Hepatocyte (in vitro differentiated cells): ENCODE measurements around the gene TGM4. TPM values are rescaled to one million over a fixed set of nuclear protein-coding genes. Genes with fewer than 3 reads are reported as not detected.

Experiments used
- DNase-seq: peaks from one replicate; pipeline ENCODE4 v3.0.0-alpha.2; 2016; ENCODE audit warnings: low spot score
- H2AFZ ChIP-seq: fragments of 200-600 bp; sonication (generic); 2 replicates; pipeline ENCODE4 v1.6.0; 2016; ENCODE audit warnings: antibody characterized with exemption, mild to moderate bottlenecking
- H3K27ac ChIP-seq: fragments of 200-600 bp; sonication (generic); 2 replicates; pipeline ENCODE4 v1.5.1; 2016; ENCODE audit warnings: mild to moderate bottlenecking
- H3K27me3 ChIP-seq: fragments of 200-600 bp; sonication (generic); 2 replicates; pipeline ENCODE4 v1.6.1; 2016
- H3K36me3 ChIP-seq: fragments of 200-600 bp; sonication (generic); replicated peaks from 2 replicates; pipeline ENCODE4 v1.5.1; 2016; ENCODE audit warnings: low read depth; ENCODE audit not compliant: insufficient read depth
- H3K4me1 ChIP-seq: fragments of 200-600 bp; sonication (generic); 2 replicates; pipeline ENCODE4 v1.5.1; 2016; ENCODE audit warnings: mild to moderate bottlenecking, moderate library complexity; ENCODE audit not compliant: insufficient read depth
- H3K4me2 ChIP-seq: fragments of 200-600 bp; sonication (generic); 2 replicates; pipeline ENCODE4 v1.6.0; 2016
- H3K4me3 ChIP-seq: fragments of 200-600 bp; sonication (generic); 2 replicates; pipeline ENCODE4 v1.5.1; 2016; ENCODE audit warnings: mild to moderate bottlenecking
- H3K79me2 ChIP-seq: fragments of 200-600 bp; sonication (generic); 2 replicates; pipeline ENCODE4 v1.6.0; 2017; ENCODE audit warnings: mild to moderate bottlenecking
- H3K9me2 ChIP-seq: fragments of 200-600 bp; sonication (generic); replicated peaks from 2 replicates; pipeline ENCODE4 v1.6.0; 2017; ENCODE audit warnings: mild to moderate bottlenecking; ENCODE audit not compliant: insufficient read depth
- H3K9me3 ChIP-seq: fragments of 200-600 bp; sonication (generic); 2 replicates; pipeline ENCODE4 v1.5.1; 2016; ENCODE audit warnings: low read depth, mild to moderate bottlenecking
- H4K20me1 ChIP-seq: fragments of 200-600 bp; sonication (generic); 2 replicates; pipeline ENCODE4 v1.6.0; 2016; ENCODE audit warnings: mild to moderate bottlenecking; ENCODE audit not compliant: insufficient read depth, poor library complexity, severe bottlenecking
- CTCF ChIP-seq: fragments of 200-600 bp; sonication (generic); IDR thresholded peaks from 2 replicates; pipeline ENCODE4 v1.5.1; 2016; ENCODE audit warnings: antibody characterized with exemption, mild to moderate bottlenecking; ENCODE audit not compliant: poor library complexity
- EZH2 ChIP-seq: fragments of 200-600 bp; sonication (generic); IDR thresholded peaks from 2 replicates; pipeline ENCODE4 v1.6.1; 2016; ENCODE audit warnings: antibody characterized with exemption, mild to moderate bottlenecking, borderline replicate concordance
- EZH2phosphoT487 ChIP-seq: fragments of 200-600 bp; sonication (generic); IDR thresholded peaks from one replicate; pipeline ENCODE4 v1.6.1; 2018; ENCODE audit warnings: antibody characterized with exemption, mild to moderate bottlenecking, low read depth, moderate library complexity; ENCODE audit not compliant: unreplicated experiment, severe bottlenecking
- WGBS: methylation state at CpG from one replicate; pipeline ENCODE4 v1.1.6; 2016; ENCODE audit warnings: low lambda C conversion rate; ENCODE audit errors: missing lambda C conversion rate; 5-methylcytosine and 5-hydroxymethylcytosine counted together
- polyA plus RNA-seq: library from polyadenylated mRNA; unstranded; fragments of >200 nt; fragmentation: Nextera tagmentation; extraction: Ambion mirVana; gene quantifications from 2 replicates; pipeline ENCODE4 v1.2.1, GENCODE V29; 2016
- total RNA-seq: library from RNA; depleted of rRNA; stranded (reverse); fragments of >200 nt; gene quantifications from 2 replicates; pipeline ENCODE4 v1.2.3, GENCODE V29; 2014

TGM4 gene
- total and polyA plus RNA-seq, 2 experiments from 2014 or later = 0.43 TPM; not detected in 1

DNA sequence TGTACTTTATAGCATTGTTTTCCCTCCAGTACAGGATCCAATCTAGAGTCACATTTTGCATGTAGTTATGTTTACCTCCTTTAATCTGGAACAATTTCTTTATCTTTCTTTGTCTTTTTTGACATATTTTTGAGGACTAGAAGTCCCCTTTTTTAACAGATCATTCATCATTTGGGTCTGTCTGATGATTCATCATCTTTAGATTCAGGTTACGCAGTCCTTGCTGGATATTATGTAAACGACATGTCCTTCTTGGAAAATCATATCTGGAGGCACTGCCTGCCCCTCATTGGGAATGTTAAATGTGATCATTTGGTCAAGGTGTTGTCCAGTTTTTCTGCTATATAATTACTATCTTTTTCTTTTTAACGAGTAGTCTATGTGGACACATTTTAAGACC is 18.3 kb downstream of the TGM4 start:
- H3K9me2 ChIP-seq = no peaks in the 10 kb centered on the region
- H3K27ac ChIP-seq = no peak overlapping the region
- H4K20me1 ChIP-seq = no peaks in the 10 kb centered on the region
- H3K36me3 ChIP-seq = no peaks in the 10 kb centered on the region
- TF ChIP-seq EZH2phosphoT487 (no peak), EZH2 (no peak), CTCF (no peak)
- H2AFZ ChIP-seq = no peak overlapping the region
- 83% methylated on average over 3 of the region's 3 CpGs for WGBS
- no peak overlapping the region for H3K4me3 ChIP-seq
- no peak overlapping the region for H3K4me2 ChIP-seq
- no peaks in the 10 kb centered on the region for H3K79me2 ChIP-seq
- no peaks in the 10 kb centered on the region for H3K9me3 ChIP-seq
- H3K27me3 ChIP-seq = no peaks in the 10 kb centered on the region
- DNase-seq = no peak
- no peaks in the 10 kb centered on the region for H3K4me1 ChIP-seq

DNA sequence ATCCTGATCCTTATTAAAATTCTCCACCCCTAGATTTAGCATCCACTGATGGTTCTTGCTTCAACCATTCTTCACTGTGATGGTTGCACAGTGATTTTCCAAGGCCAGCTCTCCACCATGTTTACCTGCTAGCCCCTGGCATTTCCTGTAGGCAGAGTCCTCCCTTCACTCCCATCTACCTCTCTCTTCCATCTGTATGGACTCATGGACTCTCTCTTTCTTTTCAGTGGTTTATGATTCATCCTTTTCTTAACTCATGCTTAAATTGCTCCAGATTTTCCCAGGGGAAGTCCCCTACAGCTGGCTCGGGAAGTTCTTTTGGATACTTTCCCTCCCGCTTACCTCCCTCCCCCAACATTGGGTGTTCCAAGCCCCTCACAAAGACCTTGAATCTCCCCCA is 18.7 kb downstream of the TGM4 start:
- Histone ChIP-seq H3K4me1 (no peaks in the 10 kb centered on the region), H3K4me2 (no peak overlapping the region), H2AFZ (no peak overlapping the region), H3K9me3 (no peaks in the 10 kb centered on the region), H3K27me3 (no peaks in the 10 kb centered on the region), H3K79me2 (no peaks in the 10 kb centered on the region), H3K27ac (no peak overlapping the region), H3K4me3 (no peak overlapping the region), H3K9me2 (no peaks in the 10 kb centered on the region), H3K36me3 (no peaks in the 10 kb centered on the region), H4K20me1 (no peaks in the 10 kb centered on the region)
- WGBS = 83% methylated on average over 2 of the region's 2 CpGs
- no peak for DNase-seq
- no peak for TF ChIP-seq EZH2phosphoT487
- no peak for TF ChIP-seq EZH2
- TF ChIP-seq CTCF = no peak

- Histone ChIP-seq H3K4me2 (no peak overlapping the region), H3K4me3 (no peak overlapping the region), H3K27me3 (no peaks in the 10 kb centered on the region), H3K9me3 (no peaks in the 10 kb centered on the region), H3K27ac (no peak overlapping the region), H3K79me2 (no peaks in the 10 kb centered on the region), H2AFZ (no peak overlapping the region), H3K9me2 (no peaks in the 10 kb centered on the region), H3K4me1 (no peaks in the 10 kb centered on the region), H4K20me1 (no peaks in the 10 kb centered on the region), H3K36me3 (no peaks in the 10 kb centered on the region)
- WGBS = 66% methylated on average over 5 of the region's 5 CpGs
- no peak for DNase-seq
- no peak for TF ChIP-seq EZH2
- TF ChIP-seq EZH2phosphoT487 = no peak
- no peak for TF ChIP-seq CTCF
Observed at GRCh38 chr3:44894485-44894884, 20.1 kb downstream of the TGM4 start.

DNA sequence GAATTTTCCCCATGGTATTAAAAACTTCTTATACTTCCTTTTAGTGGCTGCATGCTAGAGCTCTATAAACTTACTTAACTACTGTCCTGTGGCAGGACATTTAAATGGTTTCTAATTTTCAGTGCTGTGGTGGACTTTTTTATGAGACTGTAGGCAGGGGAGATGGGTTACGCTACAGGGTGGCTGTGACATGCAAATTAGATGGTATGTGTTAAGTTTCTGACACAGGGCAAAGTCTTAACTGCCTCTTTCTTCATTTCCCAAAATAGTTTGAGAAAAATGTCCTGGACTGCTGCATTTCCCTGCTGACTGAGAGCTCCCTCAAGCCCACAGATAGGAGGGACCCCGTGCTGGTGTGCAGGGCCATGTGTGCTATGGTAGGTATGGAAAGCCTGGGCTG is 22.0 kb downstream of the TGM4 start:
- no peaks in the 10 kb centered on the region for H3K9me3 ChIP-seq
- H3K4me2 ChIP-seq = no peak overlapping the region
- DNase-seq = no peak
- H4K20me1 ChIP-seq = no peaks in the 10 kb centered on the region
- H2AFZ ChIP-seq = no peak overlapping the region
- no peak overlapping the region for H3K4me3 ChIP-seq
- 83% methylated on average over 2 of the region's 2 CpGs for WGBS
- no peaks in the 10 kb centered on the region for H3K36me3 ChIP-seq
- no peaks in the 10 kb centered on the region for H3K27me3 ChIP-seq
- TF ChIP-seq EZH2phosphoT487 = no peak
- TF ChIP-seq EZH2 = no peak
- TF ChIP-seq CTCF = no peak
- H3K27ac ChIP-seq = no peak overlapping the region
- H3K4me1 ChIP-seq = no peaks in the 10 kb centered on the region
- H3K79me2 ChIP-seq = no peaks in the 10 kb centered on the region
- no peaks in the 10 kb centered on the region for H3K9me2 ChIP-seq
